K562 (cell line): Measurements from ENCODE around the gene CSRNP2. TPM values are rescaled to one million over a fixed set of nuclear protein-coding genes. Genes with fewer than 3 reads are reported as not detected.

ENCODE experiments used
- ATAC-seq: fragments of 200-7000 bp; cut with Tn5 transposase; 3 replicates; pipeline ENCODE4 v1.9.1; 2020; ENCODE audit warnings: moderate library complexity
- BruUV-seq: library from RNA; stranded (reverse); fragments of 400-500 nt; replicated peaks from 2 replicates; lab custom pipeline; 2021; lab: Mats Ljungman, UMichigan
- CTCF ChIA-PET: fragments of 300-600 bp; formaldehyde crosslinking; extraction: SDS; loops from one replicate; lab custom pipeline; 2021; ENCODE audit warnings: low intra/inter-chr PET ratio; lab: Yijun Ruan, JAX
- POLR2A ChIA-PET: fragments of 300-600, 350-650 bp; sonication (Branson Sonifier 250); formaldehyde crosslinking; extraction: SDS; loops from one replicate; lab custom pipeline; 2021; ENCODE audit warnings: antibody characterized with exemption, inconsistent platforms; lab: Yijun Ruan, JAX
- DNase-seq, 4 experiments: peaks; one replicate each; pipeline versions ENCODE4 v3.0.0 to v3.0.0-alpha.2; 2011 to 2018; ENCODE audit warnings: low spot score in 3 of 4, mixed read lengths in 3 of 4; ENCODE audit errors: extremely low read depth in 1 of 4
- FAIRE-seq: peaks from 2 replicates; lab custom pipeline; 2011; peaks lifted over from hg19 to GRCh38; lab: Jason Lieb, UNC
- H2AFZ ChIP-seq: 2 replicates; pipeline ENCODE4 v1.6.0; 2011; ENCODE audit warnings: low read depth, low read length, control low read depth, inconsistent platforms
- H3K27ac ChIP-seq: fragments of 200-600 bp; 3 replicates; pipeline ENCODE4 v1.8.0; 2011; ENCODE audit warnings: low read depth, mild to moderate bottlenecking, control low read depth, inconsistent platforms, low read length, moderate library complexity, mixed read lengths; ENCODE audit errors: extremely low read depth
- H3K27me3 ChIP-seq, 2 experiments: fragments of 300-600 bp in 1 of 2; 2 replicates in 1 of 2; 3 replicates in 1 of 2; pipeline versions ENCODE4 v1.6.0 to v1.8.0; 2011; ENCODE audit warnings: inconsistent platforms in 2 of 2, low read length in 2 of 2, mild to moderate bottlenecking in 1 of 2, mixed read lengths in 1 of 2, moderate library complexity in 1 of 2; ENCODE audit not compliant: control insufficient read depth in 2 of 2, insufficient read depth in 2 of 2
- H3K36me3 ChIP-seq: fragments of 300-600 bp; 3 replicates; pipeline ENCODE4 v1.8.0; 2011; ENCODE audit warnings: mild to moderate bottlenecking, low read length, inconsistent platforms; ENCODE audit not compliant: control insufficient read depth, insufficient read depth
- H3K4me1 ChIP-seq, 2 experiments: fragments of 200-600 bp in 1 of 2; replicated peaks in 1 of 2; 2 replicates in 1 of 2; 3 replicates in 1 of 2; pipeline versions ENCODE4 v1.5.1 to v1.8.0; 2011; ENCODE audit warnings: inconsistent platforms in 2 of 2, low read length in 2 of 2, mild to moderate bottlenecking in 1 of 2, mixed read lengths in 1 of 2, moderate library complexity in 1 of 2; ENCODE audit not compliant: control insufficient read depth in 2 of 2, insufficient read depth in 2 of 2
- H3K4me2 ChIP-seq: 2 replicates; pipeline ENCODE4 v1.6.1; 2011; ENCODE audit warnings: low read length, control low read depth, inconsistent platforms, mixed read lengths; ENCODE audit not compliant: insufficient read depth
- H3K4me3 ChIP-seq: fragments of 200-600 bp; sonication (generic), shearing (Covaris generic); 2 replicates; pipeline ENCODE4 v1.5.1; 2016; ENCODE audit warnings: control low read depth, inconsistent platforms
- H3K79me2 ChIP-seq: fragments of 200-600 bp; 3 replicates; pipeline ENCODE4 v1.8.0; 2011; ENCODE audit warnings: low read length, inconsistent platforms; ENCODE audit not compliant: control insufficient read depth, insufficient read depth
- H3K9ac ChIP-seq, 2 experiments: 2 replicates each; pipeline versions ENCODE4 v1.6.0 to v1.6.1; 2011; ENCODE audit warnings: low read depth in 2 of 2, low read length in 2 of 2, control low read depth in 1 of 2, inconsistent platforms in 1 of 2, mild to moderate bottlenecking in 1 of 2, mixed read lengths in 1 of 2; ENCODE audit not compliant: insufficient read depth in 1 of 2
- H3K9me1 ChIP-seq: one replicate; pipeline ENCODE4 v1.6.0; 2011; ENCODE audit warnings: inconsistent platforms, mild to moderate bottlenecking, low read length, moderate library complexity; ENCODE audit not compliant: control insufficient read depth, insufficient read depth
- H3K9me3 ChIP-seq: replicated peaks from 2 replicates; pipeline ENCODE4 v1.5.1; 2011; ENCODE audit warnings: low read depth, low read length, inconsistent platforms; ENCODE audit not compliant: control insufficient read depth, insufficient read depth
- H4K20me1 ChIP-seq: replicated peaks from 2 replicates; pipeline ENCODE4 v1.6.1; 2011; ENCODE audit warnings: low read length, inconsistent platforms, mixed read lengths; ENCODE audit not compliant: control insufficient read depth, insufficient read depth
- HLTF ChIP-seq: fragments of 450-650 bp; IDR thresholded peaks from 2 replicates; pipeline ENCODE4 v1.6.1; 2016
- HNRNPUL1 ChIP-seq: fragments of 200-400 bp; formaldehyde crosslinking; IDR thresholded peaks from 2 replicates; pipeline ENCODE4 v1.6.1; 2017; ENCODE audit warnings: low read length
- PHTF2 ChIP-seq: fragments of 250-450 bp; sonication (Bioruptor Pico); IDR thresholded peaks from 2 replicates; pipeline ENCODE4 v1.5.0; 2021; ENCODE audit warnings: mild to moderate bottlenecking
- SMC3 ChIP-seq: conservative IDR thresholded peaks from 2 replicates; pipeline ENCODE4 v1.6.1; 2011; ENCODE audit warnings: low read depth, low read length, improper control_type of control experiment; ENCODE audit not compliant: insufficient read depth
- SPI1 ChIP-seq: IDR thresholded peaks from 2 replicates; pipeline ENCODE4 v1.6.1; 2011; ENCODE audit warnings: low read depth, low read length, control low read depth, borderline replicate concordance
- WGBS: fragments of 100-300 bp; shearing (Covaris generic); methylation state at CpG from one replicate; pipeline ENCODE4 v1.1.6; 2016; ENCODE audit warnings: low coverage, mixed read lengths; ENCODE audit not compliant: insufficient coverage; ENCODE audit errors: missing lambda C conversion rate; 5-methylcytosine and 5-hydroxymethylcytosine counted together
- in situ Hi-C: fragments of 300-500 bp; cut with MboI; formaldehyde crosslinking; loops from 4 replicates; pipeline ENCODE4 v1.15.0; 2018; ENCODE audit warnings: inconsistent platforms, mixed read lengths
- intact Hi-C: fragments of 100-400 bp; cut with micrococcal nuclease; formaldehyde crosslinking; loops from 2 replicates; pipeline ENCODE4 v1.14.2; 2022
- polyA plus RNA-seq, 8 experiments: library from polyadenylated mRNA; depleted of rRNA in 4 of 8; stranded (reverse) in 5 of 8; unstranded in 3 of 8; fragments of >200 nt; fragmentation: Nextera tagmentation in 2 of 8; fragmentation: Illumina TruSeq in 1 of 8; extraction: Ambion mirVana in 2 of 8; extraction: Trizol in 1 of 8; gene quantifications; 2 replicates each; pipeline versions ENCODE4 v1.2.1 to v1.2.3, GENCODE V29; 2011 to 2014; ENCODE audit warnings: inconsistent platforms in 1 of 8, missing spikeins in 1 of 8
- total RNA-seq, 7 experiments: library from RNA; depleted of rRNA in 6 of 7; stranded (reverse); fragments of >200 nt in 6 of 7; fragmentation: Illumina TruSeq in 2 of 7; extraction: Trizol in 2 of 7; gene quantifications; 2 replicates each; pipeline versions ENCODE4 v1.2.1 to v1.2.3, GENCODE V29; 2011 to 2021; ENCODE audit warnings: low replicate concordance in 1 of 7
- TF ChIP-seq, protein P1 (sequence below): fragments of 250-450 bp; sonication (Bioruptor Pico); IDR thresholded peaks from 2 replicates; pipeline ENCODE4 v1.4.0; 2020; ENCODE audit warnings: mild to moderate bottlenecking, moderate library complexity
- TF ChIP-seq, protein P2 (sequence below): sonication (generic); formaldehyde crosslinking; IDR thresholded peaks from 2 replicates; pipeline ENCODE4 v1.8.0; 2022; ENCODE audit warnings: missing genetic modification reagents, mild to moderate bottlenecking, borderline replicate concordance
- TF ChIP-seq, protein P3 (sequence below): fragments of 450-650 bp; IDR thresholded peaks from 2 replicates; pipeline ENCODE4 v1.6.1; 2017; ENCODE audit warnings: antibody characterized with exemption, mild to moderate bottlenecking

CSRNP2 gene
- total and polyA plus RNA-seq, 9 of the 15 experiments (the other 6 are each of a cell fraction or from before 2014, with no cell fraction given), result 1.6 to 13.9 (median 5.9) TPM

DNA sequence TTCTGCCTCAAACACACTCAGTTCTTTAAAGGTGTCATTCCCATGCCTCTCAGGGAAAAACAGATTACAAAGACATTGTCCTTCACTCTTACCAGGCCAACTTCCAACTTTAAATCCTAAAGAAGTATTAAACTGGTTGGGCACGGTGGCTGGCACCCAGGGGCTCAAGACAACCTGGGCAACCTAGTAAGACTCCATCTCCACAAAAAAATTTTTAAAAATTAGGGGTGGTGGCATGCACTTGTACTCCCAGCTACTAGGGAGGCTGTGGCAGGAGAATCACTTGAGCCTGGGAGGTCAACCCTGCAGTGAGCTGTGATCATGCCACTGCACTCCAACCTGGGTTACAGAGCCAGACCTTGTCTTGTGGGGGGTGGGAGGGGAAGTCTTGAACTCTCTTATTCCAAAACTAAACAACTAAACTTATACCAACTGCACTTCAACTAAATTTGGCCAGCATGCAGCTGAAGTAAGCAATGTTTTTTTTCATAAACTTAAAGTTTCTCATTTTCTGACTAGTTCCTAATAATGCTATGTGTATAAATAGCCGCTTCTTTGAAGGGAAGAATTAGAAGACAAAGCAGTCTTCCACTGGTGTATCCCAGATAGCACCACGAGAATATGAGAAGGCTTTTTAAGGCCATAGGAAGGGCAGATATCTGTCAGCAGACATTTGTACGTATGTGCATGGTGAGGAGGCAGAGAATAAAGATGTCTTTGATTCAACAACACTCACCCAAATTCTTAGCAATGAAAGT lies 59.6 kb downstream of the CSRNP2 start:
- in situ Hi-C loops, result no loop called here
- Histone ChIP-seq H3K4me1 (peaks cover 43 to 57% of the 10 kb centered on the region in 2 experiments), H4K20me1 (no peaks in the 10 kb centered on the region), H3K36me3 (no peaks in the 10 kb centered on the region; the same call in 2 of the 3 replicates), H3K27me3 (no peaks in the 10 kb centered on the region), H3K9me1 (no peaks in the 10 kb centered on the region)
- DNase-seq, result peak in 1 of 4 experiments; percentile 55
- POLR2A ChIA-PET, result interaction anchor here (1.8 kb wide), 1 partner anchor 198 kb away, joined by 3 read pairs; no protein-coding TSS in a partner anchor
- no peak for FAIRE-seq
- BruUV-seq, result no TSS peak
- TF ChIP-seq PHTF2 (CRISPR knock-in tag) (no peak), HNRNPUL1 (no peak), SPI1 (no peak), HLTF (no peak), SMC3 (no peak)
- TF ChIP-seq, protein P1, sequence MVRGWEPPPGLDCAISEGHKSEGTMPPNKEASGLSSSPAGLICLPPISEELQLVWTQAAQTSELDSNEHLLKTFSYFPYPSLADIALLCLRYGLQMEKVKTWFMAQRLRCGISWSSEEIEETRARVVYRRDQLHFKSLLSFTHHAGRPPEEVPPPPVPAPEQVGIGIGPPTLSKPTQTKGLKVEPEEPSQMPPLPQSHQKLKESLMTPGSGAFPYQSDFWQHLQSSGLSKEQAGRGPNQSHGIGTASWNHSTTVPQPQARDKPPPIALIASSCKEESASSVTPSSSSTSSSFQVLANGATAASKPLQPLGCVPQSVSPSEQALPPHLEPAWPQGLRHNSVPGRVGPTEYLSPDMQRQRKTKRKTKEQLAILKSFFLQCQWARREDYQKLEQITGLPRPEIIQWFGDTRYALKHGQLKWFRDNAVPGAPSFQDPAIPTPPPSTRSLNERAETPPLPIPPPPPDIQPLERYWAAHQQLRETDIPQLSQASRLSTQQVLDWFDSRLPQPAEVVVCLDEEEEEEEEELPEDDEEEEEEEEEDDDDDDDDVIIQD (CRISPR knock-in tag), result no peak
- TF ChIP-seq, protein P2, sequence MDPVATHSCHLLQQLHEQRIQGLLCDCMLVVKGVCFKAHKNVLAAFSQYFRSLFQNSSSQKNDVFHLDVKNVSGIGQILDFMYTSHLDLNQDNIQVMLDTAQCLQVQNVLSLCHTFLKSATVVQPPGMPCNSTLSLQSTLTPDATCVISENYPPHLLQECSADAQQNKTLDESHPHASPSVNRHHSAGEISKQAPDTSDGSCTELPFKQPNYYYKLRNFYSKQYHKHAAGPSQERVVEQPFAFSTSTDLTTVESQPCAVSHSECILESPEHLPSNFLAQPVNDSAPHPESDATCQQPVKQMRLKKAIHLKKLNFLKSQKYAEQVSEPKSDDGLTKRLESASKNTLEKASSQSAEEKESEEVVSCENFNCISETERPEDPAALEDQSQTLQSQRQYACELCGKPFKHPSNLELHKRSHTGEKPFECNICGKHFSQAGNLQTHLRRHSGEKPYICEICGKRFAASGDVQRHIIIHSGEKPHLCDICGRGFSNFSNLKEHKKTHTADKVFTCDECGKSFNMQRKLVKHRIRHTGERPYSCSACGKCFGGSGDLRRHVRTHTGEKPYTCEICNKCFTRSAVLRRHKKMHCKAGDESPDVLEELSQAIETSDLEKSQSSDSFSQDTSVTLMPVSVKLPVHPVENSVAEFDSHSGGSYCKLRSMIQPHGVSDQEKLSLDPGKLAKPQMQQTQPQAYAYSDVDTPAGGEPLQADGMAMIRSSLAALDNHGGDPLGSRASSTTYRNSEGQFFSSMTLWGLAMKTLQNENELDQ (CRISPR knock-in tag), result no peak
- TF ChIP-seq, protein P3, sequence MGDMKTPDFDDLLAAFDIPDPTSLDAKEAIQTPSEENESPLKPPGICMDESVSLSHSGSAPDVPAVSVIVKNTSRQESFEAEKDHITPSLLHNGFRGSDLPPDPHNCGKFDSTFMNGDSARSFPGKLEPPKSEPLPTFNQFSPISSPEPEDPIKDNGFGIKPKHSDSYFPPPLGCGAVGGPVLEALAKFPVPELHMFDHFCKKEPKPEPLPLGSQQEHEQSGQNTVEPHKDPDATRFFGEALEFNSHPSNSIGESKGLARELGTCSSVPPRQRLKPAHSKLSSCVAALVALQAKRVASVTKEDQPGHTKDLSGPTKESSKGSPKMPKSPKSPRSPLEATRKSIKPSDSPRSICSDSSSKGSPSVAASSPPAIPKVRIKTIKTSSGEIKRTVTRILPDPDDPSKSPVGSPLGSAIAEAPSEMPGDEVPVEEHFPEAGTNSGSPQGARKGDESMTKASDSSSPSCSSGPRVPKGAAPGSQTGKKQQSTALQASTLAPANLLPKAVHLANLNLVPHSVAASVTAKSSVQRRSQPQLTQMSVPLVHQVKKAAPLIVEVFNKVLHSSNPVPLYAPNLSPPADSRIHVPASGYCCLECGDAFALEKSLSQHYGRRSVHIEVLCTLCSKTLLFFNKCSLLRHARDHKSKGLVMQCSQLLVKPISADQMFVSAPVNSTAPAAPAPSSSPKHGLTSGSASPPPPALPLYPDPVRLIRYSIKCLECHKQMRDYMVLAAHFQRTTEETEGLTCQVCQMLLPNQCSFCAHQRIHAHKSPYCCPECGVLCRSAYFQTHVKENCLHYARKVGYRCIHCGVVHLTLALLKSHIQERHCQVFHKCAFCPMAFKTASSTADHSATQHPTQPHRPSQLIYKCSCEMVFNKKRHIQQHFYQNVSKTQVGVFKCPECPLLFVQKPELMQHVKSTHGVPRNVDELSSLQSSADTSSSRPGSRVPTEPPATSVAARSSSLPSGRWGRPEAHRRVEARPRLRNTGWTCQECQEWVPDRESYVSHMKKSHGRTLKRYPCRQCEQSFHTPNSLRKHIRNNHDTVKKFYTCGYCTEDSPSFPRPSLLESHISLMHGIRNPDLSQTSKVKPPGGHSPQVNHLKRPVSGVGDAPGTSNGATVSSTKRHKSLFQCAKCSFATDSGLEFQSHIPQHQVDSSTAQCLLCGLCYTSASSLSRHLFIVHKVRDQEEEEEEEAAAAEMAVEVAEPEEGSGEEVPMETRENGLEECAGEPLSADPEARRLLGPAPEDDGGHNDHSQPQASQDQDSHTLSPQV, result 0 out of 2 replicates have a peak, but pooled peaks have one; percentile 49
- TF ChIP-seq, all 486 proteins: peak for 1
- Histone ChIP-seq H3K27ac (peak overlapping the region; percentile 91), H3K9ac (peak overlapping the region; percentile 89 to 90), H2AFZ (peak overlapping the region; percentile 10; the same call in 1 of the 2 replicates), H3K9me3 (no peaks in the 10 kb centered on the region), H3K79me2 (peaks cover 76% of the 10 kb centered on the region), H3K4me2 (peak overlapping the region; percentile 87), H3K4me3 (peak overlapping the region; percentile 66)
- CTCF ChIA-PET, result no interaction called here
- WGBS, result 4% methylated on average over 4 of the region's 4 CpGs
- intact Hi-C loops, result loop anchor here (2.0 kb wide), 1 partner anchor 35 kb away; no protein-coding TSS in a partner anchor
- no peak for ATAC-seq
